KG1 (cell line): ENCODE data around the gene TRIM38.
A peak's percentile ranks its signal among the peaks of the same experiment; 100 is the strongest.
"Not testable (repeated sequence)": the region's sequence is repeated elsewhere in the genome, so short reads cannot be mapped to it uniquely, and the experiment has no call there.

Source experiments
- DNase-seq: peaks from one replicate; lab custom pipeline; 2025; lab: John Stamatoyannopoulos, UW

TRIM38 gene

DNA sequence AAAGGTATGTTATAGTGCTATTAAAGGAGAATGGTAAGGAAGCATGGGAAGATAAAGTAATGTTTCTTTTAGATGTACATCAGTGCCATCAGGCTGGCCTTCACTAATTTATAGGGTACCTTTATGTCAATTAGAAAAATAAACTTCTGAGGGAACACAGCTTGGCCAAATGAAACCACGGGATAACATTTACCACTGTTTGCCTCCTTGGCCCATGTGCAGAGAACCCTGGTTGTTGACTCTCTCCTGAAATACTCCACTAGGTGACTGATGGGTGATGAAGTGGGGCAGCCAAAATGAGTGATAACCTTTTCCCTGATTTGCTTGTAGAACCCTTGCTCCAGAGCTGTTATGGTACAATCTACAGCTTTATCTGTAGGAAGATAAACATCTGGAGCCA lies 9.5 kb downstream of the TRIM38 start:
- DNase-seq = no peak

DNA sequence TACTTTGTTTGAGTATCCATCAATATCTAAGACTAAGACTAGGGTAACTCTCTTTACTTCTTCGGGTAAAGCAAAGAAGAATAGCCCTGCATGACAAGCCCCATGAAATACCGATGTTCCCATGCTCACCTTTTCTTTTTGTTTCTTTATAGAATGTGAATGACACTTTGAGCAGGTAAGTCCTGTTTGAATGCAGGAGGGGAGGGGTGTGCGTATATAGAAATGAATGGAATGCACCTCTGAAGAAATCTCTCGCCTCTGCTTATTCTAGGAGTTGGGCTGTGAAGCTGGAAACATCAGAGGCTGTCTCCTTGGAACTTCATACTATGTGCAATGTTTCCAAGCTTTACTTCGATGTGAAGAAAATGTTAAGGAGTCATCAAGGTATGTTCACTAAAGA lies 10.3 kb downstream of the TRIM38 start:
- no peak for DNase-seq

DNA sequence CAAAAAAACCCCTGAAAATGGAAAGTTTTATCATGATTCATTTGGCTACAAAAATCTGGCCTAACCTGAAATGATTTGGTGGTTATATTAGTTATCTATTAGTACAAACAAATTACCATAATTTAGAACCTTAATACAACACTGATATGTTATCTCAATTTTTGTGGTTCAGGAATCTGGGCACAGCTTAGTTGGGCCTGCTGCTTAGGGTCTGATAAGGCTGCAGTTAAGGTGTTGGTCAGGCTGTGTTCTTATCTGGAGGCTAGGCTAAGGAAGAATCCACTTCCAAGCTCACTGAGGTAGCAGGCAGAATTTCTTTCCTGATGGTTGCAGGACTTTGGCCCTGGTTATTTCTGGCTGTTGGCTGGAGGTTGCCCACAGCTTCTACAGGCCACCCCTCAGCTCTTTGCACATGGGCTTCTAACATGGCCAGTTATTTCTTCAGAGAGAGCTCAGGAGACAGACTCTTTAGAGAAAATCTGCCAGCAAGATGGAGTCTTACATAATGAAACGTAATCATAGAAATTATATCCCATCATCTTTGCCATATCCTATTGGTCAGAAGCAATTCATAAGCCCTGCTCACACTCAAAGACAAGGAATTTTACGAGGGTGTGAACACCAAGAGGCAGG lies 11.4 kb downstream of the TRIM38 start:
- no peak for DNase-seq

DNA sequence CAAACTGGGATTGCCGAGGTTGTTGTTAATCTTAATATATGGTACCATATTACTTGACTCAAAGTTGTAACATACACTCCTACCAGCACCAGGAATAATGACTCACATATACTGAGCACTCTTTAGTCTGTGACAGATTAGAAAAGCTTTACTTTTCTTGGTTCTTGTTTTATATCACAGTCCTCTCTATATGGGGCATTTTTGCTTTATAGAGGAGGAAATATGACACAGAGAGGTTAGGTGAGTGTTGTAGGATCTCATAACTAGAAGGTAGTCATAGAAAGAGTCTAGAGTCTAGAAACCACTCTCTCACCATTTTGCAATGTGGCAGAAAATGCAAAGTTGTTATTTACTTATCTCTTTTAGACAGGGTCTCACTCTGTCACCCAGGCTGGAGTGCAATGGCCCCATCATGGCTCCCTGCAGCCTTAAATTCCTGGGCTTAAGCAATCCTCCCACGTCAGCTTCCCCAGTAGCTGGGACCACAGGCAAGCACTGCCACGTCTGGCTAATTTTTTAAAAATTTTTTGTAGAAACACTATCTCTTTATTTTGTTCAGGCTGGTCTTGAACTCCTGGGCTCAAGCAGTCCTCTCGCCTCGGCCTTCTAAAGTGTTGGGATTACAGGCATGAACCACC lies 13.4 kb downstream of the TRIM38 start:
- no peak for DNase-seq

DNA sequence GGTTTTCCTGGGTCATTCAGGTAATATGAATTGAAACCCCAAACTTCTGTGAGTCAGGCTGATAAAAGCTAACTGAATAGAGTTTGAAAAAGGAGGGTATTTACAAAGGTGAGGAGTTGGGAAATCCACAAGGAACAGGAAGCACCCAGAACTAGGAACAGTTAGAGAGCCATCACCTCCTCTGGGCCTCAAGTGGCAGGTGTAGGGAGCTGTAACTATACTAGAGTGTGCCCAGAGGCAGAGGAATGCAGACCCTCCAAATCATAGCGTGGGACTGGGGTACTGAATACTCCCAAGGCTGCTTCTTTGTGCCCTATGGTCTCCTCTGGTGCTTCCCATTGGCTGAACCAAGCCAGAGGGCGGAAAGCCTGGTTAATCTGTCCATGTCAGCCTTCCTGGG lies 18.3 kb downstream of the TRIM38 start:
- DNase-seq = no peak

DNA sequence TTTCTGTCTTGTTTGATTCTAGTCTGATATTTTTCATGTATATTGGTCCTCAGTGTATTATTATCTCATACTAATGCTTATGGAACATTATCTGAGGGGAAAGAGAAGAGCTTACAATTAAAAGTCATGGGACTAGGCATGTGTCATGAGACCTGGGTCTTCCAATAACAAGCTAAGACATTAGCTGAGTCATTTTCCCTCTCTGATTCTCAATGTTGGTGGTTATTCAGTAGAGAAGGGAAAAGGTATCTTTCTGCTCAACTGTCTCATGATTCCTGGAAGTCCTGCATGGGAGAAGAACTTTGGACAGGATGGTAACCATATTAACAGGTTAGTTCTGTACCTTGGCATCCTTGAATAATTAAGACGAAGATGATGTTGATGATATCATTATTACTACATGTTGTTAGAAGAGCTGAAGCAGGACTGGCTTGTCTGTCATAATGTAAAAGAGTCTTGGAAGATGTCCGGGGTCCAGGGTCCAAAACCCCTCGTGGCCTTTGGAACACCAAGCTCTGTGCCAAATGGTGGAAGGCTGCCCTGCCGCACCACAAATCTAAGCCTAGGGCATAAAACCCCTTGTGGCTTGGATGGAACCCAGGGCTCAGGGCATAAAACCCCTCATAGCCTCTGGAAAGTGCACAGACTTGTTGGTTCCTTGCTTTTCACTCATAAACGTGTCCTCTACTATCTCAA lies 19.1 kb downstream of the TRIM38 start:
- no peak for DNase-seq

DNA sequence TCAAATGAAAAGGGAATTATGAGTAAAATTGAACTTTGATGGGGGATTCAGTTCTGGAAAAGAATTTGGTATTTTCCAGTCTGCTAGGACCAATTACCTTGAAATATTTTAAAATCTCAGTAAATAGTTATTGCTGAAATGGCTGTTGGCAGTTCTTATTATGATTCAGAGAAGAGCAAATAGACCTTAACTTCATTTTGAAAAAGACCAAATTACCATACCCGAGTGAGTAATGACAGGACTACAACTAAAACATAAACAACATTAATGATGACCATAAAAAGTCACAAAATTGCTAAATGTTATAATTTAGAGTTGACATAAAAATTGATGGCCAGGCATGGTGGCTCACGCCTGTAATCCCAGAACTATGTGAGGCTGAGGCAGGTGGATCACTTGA lies 21.7 kb downstream of the TRIM38 start:
- no peak for DNase-seq

DNA sequence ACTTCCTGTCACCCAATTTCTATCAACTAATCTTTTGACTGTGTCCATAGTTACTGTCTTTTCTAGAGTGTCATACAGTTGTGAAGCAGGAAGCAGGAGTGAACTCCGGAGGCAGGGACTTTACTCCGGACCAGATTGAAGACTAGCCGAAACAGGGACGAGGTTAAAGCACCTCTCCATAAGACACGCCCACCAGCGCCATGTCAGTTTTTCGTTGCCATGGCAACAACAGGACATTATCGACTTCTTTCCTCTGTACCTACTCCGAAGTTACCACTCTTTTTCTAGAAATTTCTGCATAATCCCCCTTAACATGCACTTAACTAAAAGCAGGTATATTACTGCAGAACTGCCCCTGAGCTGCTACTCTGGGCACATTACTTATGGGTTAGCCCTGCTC lies 25.2 kb downstream of the TRIM38 start:
- DNase-seq = no peak

DNA sequence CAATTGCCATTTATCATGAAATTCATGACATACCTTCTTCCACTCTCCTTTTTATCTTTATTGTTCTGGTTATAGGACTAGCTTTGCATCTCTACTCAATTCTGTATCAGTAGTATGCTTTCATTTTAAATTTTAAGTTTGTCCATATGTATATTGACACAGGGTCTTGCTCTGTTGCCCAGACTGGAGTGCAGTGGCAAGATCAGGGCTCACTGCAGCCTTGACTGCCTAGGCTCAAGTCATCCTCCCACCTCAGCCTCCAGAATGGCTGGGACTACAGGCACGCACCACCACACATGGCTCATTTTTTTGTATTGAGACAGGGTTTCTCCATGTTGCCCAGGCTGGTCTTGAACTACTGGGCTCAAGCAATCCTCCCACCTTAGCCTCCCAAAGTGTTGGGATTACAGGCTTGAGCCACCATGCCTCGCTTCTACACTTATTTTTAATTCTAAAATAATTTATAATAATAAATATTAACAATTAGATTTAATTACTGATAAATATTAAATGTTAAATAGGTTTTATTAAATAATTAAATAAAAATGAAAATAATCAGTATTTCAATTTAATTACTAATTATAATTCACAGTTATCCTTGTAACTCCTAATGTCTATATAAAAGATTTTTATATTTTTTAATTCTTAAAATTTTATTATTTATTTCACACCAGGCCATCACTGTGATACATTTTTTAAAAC lies 27.7 kb downstream of the TRIM38 start:
- DNase-seq = no peak

DNA sequence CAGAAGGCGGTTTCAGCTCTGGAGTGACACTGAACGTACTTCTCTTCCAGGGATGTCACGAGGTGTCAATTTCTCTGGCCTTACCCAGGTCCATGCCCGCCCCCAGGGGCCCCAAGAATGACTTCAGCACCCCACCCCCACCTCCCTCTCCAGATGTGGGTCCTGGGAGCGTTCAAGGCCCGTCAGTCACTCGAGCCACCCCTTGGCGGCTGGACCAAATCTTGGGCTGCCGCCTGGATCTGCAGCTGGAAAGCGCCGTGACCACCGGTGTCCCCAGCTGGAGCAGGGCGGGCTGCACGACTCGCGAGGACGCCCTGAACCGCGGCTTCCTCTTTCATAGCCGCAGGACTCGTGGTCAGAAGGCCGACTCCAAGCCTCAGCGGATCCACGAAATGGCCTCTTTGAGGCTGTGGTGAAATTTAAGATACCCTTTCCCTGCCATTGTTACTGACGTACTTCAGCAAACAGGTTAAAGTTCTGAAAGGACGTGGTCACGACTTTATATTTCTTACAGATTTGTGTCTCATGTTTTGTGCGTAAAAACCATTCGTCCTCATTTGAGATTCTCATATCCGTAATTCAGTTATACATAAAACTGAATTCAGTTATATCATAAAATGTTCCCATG lies 29.3 kb downstream of the TRIM38 start:
- DNase-seq = peak; percentile 83

DNA sequence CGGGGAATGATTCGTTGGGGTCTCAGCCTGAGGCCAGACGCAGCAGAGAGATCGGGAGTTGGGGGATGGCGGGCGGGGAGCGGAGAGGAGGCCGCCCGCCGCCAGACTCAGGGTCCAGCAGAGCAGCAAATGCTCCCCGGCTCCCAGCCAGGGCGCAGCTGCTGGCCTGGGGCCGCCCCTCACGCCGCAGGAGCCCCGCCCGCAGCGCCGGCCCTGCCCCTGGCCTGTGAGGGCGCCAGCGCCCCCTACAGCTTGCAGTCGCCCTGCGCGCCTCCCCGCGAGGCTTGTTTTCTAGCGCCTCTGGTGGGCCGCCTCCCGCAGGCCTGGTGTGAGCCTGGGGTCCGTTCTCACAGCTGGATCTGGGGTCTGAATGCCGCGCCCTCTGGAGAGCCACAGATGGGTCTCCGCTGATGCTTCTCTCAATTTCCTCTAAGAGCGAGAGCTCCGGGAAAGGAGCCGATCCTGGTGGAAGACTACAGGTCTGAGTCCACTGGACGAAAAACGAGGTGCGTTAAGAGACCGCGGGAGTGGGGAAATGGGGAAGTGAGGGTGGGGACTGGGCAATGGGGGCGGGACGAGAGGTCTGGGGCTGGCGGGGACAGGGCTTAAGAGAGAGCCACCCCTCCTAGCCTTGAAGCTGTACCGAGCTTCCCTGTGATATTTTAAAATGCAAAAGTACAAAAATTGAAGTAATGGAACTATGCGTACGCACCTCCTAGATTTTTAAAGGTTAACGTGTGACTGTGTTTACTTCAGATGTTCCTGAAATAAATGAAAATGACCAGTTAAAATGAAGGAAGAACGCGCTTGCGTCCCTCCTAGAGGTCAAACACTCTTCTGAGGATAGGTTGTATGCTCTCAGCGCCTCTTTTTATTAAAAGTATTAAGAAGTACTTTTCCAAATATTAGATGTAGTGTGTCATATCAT lies 30.1 kb downstream of the TRIM38 start:
- peak; percentile 97 for DNase-seq

DNA sequence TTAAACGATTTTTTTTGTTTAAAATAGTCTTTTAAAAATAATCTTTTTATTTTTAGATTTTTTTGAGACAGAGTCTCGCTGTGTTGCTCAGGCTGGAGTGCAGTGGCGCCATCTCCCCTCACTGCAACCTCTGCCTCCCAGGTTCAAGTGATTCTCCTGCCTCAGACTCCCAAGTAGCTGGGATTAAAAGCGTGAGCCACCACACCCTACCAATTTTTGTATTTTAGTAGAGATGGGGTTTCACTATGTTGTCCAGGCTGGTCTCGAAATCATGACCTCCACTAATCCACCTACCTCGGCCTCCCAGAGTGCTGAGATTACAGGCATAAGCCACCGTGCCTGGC lies 30.7 kb downstream of the TRIM38 start:
- not testable (repeated sequence) for DNase-seq

DNA sequence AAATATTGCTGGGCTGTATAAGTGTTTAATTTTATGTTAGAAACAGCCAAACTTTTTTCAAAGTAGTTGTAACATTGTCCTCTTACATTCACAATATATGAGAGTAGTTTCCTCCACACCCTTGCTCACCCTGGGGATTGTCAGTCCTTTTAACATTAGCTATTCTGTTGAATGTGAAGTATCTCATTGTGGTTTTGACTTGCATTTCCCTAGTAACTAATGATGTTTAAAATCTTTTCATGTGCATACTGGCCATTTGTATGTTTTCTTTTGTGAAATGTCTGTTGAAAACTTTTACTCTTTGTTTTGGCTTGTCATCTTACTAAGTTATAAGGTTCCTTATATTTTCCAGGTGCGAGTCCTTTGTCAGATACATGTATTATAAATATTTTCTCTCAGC lies 32.9 kb downstream of the TRIM38 start:
- no peak for DNase-seq

DNA sequence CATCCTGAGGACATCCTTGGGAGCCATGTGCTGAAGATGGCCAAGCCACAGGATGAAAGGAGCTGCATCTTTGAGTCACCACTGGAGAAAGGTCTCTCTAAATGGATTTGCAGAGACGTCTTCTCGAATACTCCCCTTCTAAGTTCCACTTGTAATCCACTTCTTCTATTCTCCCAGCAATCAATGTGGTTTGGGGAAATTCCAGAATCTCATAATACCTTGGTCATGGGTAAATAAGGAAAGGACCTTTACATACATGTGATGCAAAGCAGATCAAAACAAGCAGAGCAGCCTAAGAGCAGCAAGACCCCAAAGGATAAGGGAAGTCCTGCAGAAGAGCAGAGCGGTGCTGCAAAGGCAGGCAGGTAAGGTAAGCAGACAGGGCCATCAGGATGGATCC lies 35.3 kb downstream of the TRIM38 start:
- no peak for DNase-seq

DNA sequence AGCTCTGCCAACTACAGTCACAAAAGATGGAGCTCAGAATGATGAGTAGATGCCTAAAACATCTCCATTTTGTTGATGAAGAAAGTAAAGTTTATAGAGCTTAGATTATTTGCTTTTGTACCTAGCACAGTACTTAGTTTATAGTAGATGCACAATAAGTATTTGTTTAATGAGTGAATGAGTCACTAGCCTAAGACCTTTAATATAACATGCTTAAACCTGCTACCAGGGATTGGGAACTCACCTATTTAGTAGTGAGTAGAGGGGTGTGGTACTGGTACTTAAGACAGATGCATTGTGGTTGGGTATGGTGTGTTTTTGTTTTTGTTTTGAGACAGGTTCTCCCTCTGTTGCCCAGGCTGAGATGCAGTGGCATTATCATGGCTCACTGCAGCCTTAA lies 35.8 kb downstream of the TRIM38 start:
- DNase-seq = no peak

DNA sequence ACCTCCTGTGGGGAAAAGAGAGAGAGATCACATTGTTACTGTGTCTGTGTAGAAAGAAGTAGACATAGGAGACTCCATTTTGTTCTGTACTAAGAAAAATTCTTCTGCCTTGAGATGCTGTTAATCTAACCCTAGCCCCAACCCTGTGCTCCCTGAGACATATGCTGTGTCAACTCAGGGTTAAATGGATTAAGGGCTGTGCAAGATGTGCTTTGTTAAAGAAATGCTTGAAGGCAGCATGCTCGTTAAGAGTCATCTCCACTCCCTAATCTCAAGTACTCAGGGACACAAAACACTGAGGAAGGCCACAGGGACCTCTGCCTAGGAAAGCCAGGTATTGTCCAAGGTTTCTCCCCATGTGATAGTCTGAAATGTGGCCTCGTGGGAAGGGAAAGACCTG lies 36.6 kb downstream of the TRIM38 start:
- DNase-seq = not testable (repeated sequence)

DNA sequence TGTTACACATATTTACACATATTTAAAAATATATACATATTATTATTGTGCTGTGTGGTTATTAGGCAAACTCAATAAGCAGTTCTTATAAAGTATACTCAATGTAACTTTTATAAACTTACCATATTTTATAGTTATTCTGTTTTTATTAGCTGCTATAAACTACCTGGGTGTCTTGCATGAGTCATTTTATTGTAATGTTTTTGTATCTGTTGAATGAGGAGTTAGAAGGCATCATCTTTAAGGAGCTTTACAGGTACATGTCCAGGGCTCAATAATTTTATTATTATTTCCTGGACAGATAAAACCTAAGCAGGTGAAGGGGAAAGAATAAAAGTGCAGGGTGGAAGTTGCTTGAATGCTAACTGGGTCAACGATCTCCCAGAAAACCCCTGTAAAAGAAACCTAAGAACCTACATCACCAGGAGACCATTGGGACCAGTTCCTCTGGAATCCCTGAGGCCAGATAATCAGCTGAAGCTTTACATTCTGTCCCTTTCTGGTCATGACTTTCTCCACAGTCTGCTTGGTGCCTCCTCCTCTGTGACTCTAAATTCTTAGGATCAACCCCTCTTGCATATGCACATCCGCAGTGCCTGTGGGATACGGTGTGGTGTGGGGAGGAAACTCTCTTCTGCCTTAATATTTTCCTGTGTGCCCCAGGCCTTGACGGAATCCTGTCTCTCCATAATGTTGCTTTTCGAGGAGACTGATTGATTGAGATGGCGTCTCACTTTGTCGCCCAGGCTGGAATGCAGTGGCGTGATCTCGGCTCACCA lies 38.0 kb downstream of the TRIM38 start:
- no peak for DNase-seq

DNA sequence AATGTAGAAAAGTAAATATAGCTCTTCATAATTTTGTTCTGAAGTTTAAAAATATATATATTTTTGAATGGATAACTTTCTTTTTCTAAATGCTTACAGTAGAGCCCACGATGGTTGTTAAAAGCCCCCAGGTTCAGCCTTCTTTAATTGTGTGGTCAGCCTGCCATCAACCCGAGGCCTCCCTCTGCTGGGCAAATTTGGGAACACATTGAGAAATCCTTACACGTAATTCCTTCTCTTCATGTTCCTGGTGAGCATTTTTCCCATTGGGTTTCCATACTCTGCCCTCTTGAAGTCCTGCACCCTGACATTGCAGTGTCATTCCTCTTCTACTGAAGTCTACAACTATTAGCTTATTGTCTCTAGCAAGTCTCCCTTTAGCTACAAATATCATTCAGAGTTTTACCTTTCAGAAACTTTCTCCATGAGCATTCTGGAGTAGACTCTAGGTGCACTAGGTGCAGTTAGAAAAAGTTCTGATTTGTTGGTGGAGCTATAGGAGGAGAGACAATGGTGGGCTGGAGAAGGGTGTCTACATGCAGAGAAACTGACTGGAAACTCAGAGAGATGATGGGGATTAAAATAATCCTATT lies 40.6 kb downstream of the TRIM38 start:
- DNase-seq = no peak

DNA sequence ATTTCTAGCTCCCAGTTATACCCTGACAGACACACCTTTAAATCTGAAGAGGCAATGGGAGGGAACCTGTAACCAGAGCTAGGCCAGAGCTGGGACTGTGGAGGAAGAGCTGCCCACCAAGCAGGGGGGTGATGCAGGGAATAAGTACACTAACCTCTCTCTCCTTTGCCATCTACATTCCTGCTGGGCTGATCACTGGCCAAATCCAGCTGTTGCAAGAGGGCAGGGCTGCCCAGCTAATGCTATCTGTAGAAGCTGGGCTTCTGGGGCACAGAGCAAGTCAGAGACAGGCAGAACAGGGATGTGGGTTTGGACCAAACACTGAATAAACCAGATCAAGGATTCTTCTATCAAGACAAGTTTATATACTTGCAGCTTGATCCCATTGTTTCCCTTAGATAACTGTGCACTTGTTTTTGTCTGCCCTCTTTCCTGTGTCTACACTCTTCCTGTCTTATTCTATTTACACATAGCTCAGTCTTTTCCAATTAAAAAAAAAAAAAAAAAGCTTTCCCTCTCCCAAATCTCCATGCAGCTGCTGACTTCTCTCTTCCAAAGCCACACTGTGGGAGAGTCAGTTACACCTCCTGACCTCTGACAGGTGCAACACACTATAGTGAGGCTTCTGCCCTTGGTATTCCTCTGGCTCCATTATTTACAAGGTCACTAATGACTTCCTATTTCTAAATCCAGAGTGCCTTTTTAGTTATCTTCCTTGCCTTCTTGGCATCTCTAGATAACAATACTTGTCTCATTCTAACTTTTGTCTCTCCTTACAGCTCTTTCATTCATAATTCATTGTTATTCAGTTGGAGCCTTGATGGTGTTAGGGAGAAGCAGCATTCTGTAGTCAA lies 43.7 kb downstream of the TRIM38 start:
- no peak for DNase-seq
